Cerebellar cortex (tissue), 1 donor: ENCODE data around the gene ANKRD37.

Source experiments
- DNase-seq: peaks from one replicate; pipeline ENCODE4 v3.0.0-alpha.2; 2015; ENCODE audit warnings: low spot score

Gene ANKRD37

DNA sequence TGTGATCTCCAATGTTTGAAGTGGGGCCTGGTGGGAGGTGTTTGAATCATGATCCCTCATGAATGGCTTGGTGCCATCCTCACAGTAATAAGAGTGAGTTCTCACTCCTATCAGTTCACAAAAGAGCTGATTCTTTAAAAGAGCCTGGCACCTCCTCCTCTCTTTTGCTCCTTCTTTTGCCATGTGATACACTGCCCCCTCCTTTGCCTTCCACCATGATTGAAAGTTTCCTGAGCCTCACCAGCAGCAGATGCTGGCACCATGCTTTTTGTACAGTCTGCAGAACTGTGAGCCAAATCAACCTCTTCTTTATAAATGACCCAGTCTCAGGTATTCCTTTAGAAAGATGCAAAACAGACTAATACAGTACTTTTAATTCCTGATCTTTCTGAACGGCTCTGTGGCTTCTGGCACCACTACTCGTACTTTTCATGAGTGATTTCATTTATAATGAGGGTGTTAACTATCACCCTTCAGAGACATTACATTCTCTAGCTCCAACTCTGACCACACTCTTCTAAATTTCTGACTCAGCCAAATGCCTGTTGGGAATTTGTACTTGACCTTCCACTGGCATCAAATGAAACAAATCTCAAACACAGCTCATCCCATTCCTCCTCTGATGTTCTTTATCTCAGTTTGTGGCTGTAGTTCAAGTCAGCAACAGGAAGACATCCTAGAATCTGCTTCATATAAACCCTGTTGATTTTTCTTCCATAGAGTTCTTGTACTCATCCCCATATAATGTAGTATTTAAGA lies 24.9 kb downstream of the ANKRD37 start:
- no peak for DNase-seq

DNA sequence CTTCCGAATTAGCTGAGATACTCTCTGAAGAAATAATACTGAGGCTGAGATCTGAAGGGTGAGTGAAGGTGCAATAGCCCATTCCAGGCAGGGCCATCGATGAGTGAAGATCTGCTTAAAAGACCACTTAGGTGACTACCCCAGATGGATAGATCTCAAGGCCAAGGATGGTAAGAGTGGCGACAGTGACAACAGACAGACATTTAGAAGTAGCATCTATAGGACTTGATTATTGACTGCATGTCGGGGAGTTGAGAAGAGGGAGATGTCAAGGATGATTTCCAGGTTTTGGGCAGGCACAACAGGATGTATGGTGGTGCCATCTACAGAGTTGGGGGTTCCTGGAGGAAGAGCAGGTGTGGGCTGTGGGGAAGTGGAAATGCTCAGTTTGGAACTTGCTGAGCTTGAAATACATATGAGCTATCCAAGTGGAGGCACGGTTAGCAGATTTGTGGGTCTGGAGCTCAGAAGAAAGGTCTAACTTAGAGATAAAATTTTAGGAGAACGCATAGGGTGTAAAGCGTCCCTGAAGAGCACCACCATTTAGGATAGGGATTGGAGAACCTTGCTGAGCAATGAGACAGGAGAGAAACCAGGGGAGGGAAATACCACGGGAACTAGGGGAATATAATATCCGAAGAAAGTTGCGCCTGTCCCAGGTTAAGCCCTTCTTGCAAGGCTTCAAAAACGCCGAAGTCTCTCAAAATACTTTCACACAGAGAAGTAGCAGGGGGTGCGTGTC lies 28.4 kb downstream of the ANKRD37 start:
- peak; percentile 53 for DNase-seq

GRCh38 chr4:185425647-185426352 lies 29.2 kb downstream of the ANKRD37 start, which contains the start of gene UFSP2:
TSS of gene UFSP2 (minus strand) at chr4:185425964. CDS start at chr4:185425868, 96 bp downstream.
- peak; percentile 86 for DNase-seq

GRCh38 chr4:185426960-185427688 lies 30.5 kb downstream of the ANKRD37 start:
- no peak for DNase-seq

GRCh38 chr4:185429660-185430059 lies 33.0 kb downstream of the ANKRD37 start:
- DNase-seq = no peak

DNA sequence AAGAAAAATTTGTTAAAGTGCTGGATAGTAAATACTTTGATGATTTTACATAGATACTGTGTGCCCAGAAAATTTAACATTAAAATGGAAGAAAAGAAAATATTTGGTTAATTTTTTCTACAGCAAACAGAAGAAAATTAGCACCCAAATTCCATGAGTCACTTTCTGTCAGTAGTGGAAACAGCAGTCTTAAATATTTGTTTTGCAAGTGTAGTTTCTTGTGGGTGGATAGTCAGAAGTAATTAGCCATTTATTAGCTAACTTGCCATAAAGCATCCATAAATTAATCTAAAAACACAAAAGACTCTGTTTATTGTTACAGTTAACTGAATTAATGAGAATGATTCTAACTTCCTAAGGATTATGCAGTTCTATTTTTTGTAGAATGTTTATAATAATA lies 38.8 kb downstream of the ANKRD37 start:
- DNase-seq = no peak

DNA sequence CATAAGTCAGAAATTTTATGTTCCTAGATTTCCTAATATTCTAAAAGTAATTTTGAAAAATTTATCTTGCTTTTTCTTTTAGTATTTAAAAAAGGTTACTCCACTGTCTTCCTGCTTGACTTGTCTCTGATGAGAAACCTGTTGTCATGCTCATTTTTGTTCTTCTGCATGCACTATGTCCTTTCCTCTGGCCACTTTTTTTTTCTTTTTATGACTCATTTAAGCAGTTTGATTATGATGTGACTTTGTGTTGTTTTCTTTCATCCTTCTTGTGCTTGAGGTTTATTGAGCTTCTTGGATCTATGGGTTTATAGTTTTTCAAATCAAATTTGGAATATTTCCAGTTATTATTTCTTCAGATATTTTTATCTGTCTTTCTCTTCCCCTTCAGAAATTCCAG lies 41.2 kb downstream of the ANKRD37 start:
- DNase-seq = no peak

DNA sequence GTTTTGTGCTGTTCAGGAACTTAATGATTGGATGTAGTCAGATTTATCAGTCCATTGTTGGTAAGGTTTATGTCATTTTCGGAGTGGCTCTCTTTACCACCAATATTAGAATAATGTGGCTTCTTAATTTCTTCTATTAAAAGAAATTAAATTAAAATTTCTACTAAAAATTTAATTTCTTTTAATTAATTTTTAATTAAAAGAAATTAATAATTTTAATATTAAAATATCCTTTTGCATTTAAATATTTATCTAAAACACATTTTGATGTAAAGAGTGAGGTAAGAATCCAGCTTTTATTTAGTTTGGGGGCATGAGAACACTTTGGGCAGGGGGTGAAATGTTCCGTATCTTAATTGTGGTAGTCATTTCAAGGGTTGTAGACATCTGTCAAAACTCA lies 44.8 kb downstream of the ANKRD37 start:
- DNase-seq = no peak

GRCh38 chr4:185445209-185445608 lies 48.6 kb downstream of the ANKRD37 start:
- DNase-seq = no peak
